Measurements from ENCODE around the gene DPCD.
"Not testable (repeated sequence)": the region's sequence is repeated elsewhere in the genome, so short reads cannot be mapped to it uniquely, and the experiment has no call there.

Gene DPCD

DNA sequence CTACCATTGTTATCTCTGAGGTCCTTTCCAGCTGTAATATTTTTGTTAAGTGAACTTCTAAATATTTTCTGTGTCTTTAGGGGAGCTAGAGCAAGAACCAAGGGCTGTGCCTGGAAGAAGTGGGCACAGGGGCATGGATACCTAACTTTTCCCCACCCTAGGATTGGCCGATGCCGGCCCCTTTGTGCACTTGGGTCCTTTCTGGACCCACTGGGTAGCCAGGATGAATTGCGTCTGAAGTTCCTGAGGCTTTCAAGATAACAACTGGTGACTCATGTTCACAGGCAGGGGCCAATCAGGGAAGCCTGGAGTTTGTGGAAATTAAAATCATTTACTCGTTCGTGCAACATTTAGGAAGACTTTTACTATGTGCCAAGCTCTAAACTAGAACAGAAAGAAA, 758 bp downstream of the DPCD start:
- DNase-seq = no peak

DNA sequence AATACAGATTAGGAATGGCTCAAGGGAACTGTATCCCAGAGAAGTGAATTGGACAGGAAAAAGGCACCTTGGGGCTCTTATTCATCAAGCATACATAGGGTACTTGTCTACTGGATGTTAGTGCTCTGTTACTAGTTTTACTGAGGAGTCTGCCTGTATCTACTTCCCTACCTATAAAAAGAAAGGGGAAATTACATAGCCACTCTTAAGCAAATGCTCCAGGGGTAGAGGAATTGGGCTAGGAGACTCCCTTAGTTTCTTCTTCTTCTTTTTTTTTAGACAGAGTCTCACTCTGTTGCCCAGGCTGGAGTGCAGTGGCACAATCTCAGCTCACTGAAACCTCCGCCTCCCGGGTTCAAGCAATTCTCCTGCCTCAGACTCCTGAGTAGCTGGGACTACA, 5.2 kb downstream of the DPCD start:
- DNase-seq = not testable (repeated sequence)

DNA sequence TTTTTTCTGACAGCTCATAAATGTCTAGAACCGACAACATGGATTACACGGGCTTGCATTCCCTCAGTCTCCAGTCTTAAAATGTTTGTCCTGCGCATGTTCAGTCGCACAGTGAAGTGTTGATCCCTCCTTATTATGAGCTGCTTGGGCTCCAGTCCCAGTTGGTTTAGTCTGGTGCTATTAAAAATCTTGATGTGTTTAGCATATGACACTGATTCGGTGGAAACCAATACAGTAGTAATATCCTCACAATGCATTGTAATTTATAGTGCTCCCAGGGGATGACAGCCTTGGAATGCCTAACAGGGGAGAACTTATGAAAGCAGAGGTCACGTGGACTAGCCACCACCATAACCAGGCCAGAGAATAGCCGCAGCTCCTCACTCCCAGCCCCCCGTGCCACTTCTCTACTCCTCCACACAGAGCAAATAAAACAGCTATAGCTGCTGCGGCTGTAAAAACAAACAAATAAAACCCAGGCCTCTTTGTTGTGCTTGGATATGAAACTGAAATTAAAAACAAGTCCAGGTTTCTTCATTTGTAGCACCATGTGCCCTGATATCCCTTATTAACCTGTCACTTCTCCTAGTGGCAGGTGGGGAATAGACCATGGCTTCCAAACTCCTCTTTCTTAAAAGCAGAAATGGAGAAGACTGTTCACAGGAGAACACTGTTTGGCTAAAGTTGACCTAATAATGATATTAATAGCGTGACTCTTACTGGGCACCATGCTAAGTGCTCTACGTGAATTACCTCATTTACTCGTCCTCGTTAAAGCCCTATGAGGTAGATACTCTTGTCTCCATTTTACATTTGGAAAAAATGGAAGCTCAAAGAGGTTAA, 7.7 kb downstream of the DPCD start:
- DNase-seq = no peak

DNA sequence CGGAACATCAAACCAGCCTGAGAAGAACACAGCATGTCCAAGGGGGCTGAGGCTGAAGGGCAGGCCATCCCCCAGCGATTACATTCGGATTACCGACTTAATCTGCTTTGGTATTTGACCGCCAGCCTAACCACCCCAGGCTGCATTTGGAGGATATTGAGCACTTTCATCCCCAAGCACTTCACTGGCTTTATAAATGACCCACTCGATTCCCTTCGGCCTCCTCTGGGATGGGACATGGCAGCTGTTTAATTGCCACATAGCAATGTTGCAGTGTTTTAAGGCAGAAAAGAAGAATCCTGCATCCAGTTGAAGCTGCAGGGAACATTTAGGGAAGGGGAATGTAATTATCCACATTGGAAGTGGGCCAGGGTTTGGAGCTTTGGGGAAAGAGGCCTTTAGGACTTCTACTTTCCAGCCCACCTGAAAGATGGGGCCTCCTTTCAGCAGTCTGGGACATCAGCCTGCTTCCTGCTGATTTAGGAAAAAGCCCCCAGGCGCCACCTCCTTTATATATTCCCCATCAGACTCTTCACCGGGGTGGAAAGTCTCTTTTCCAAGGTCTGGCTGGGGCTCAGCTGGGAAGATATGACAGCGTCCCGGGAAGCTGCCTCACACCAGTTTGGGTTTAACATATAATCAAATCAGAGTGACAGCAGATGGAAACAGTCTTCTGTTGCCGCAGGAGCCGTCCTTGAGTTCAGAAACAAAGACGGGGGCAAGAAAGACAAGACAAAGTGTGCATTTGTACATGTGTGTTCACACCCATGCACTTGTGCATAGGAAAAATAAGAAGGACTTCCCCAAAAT, 9.2 kb downstream of the DPCD start:
- no peak for DNase-seq

DNA sequence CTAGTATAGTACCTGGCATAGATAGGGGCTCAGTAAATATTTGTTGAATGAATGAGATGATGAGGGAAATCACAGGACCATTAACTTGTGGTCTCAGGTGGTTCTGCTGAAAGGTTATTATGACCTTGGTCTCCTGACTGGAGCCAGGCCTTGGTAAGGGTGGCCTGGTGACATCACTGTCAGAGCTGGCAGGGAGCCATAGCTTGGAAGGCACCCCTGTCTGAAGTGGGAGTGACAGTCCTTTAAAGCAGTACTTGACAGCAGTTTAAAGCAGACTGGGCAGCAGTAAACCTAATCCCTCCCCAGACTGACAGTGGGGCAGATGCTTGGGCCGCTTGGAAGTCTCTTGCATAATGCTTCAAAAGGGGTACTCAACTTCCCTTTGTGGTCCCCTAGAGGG, 13.4 kb downstream of the DPCD start:
- DNase-seq = no peak

DNA sequence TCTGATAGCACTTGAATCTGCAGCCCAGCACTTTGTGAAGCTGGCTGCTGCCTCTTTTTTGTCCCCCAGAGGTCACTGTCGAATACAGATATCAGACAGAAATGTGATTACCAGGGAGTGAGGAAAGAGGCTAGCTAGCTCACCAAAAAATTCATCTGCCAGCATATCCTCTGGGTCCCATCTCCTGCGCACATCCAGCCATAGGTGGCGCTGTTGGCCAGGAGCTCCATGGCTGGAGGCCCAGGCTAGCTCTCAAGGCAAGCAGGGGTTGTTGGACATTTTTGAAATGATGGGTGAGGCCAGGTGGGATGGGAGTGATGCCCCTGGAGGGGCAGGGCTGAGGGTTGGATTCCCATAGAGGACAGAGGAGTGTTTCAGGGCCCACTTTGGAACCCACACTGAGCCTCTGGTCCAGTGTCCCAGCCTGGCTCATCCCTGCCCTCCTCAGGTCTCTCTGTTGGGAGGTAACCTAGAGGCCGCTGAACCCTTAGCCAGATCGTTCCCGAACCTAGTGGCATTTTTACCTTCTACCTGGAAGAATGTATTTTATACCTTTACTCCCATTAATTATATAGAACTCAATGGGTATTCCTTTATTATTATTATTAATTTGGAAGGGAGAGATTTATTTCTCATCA, 14.8 kb downstream of the DPCD start:
- peak; percentile 37 to 38 for DNase-seq

DNA sequence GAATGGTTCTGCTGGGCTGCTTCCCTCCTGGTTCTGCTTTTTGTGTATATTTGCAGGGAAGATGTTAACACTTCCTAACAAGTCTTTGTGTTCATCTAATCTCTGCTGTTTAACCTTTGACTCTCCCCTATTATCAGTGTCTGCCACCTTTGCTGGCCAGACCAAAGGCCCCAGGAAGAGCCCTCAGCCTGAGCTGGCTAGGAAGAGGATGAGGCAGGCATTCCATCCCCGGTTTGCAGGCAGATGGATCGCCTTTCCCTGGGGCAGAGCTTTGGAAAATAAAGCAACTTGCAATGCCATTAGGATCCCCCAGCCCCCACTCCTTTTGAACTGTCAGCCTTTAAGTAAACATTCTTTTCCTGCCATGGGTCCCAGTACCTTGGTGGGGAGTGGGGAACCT, 19.0 kb downstream of the DPCD start:
- no peak for DNase-seq

DNA sequence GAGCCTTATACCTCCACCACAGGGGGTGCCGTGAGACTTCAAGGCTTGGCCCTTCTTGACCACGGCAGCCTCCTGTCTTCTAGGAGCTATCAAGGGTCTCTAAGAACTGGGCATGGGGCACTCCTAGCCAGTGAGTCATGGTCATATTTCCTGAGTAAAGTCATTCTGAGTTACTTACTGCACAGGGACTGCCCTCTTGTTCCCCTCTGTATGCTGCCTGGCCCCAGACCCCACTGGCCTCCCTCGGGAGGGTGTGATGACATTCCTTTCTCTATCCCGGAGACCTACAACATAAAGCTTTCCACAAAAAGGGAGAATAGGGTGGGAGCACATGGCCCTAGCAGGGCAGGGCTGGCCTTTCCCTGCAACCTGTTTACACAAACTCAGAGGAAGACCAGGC, 21.4 kb downstream of the DPCD start:
- no peak for DNase-seq

DNA sequence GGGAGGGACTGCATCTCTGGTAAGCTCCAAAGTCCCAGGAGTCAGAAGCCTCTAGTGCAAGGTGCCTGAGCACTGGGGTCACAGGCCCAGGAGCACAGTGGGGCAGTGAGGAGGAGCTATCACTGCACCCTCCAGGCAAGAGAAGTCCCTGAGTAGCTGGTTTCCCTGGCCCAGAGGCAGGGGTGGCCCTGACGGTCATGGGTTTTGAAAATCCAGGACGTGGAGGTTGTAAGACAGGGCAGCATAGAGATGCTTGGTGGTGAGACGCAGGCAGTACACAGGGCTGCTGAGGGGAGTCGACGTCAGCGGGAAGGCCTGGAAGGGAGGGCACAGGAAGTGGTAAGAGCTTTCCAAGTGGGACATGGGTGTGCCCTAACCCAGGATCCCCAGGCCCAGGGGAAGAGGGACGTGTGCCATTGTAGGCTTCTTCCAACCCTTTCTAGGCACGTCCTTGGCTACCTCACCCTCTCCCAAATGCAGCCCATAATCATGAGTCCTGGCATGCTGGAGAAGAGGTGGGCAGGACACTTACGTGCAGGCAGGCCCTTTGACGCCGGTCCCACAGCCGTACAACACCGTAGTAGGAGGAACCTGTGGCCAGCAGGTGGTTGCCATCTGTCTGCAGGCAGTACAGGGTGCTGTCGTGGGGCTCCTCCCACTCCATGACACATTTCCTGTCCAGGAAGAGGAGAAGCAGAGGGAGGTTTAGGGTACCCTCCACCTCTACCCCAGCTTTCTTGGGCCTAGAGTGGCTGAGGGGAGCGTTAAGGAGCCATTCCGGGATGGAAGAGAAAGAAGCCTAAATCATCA, 23.2 kb downstream of the DPCD start:
- DNase-seq = no peak

DNA sequence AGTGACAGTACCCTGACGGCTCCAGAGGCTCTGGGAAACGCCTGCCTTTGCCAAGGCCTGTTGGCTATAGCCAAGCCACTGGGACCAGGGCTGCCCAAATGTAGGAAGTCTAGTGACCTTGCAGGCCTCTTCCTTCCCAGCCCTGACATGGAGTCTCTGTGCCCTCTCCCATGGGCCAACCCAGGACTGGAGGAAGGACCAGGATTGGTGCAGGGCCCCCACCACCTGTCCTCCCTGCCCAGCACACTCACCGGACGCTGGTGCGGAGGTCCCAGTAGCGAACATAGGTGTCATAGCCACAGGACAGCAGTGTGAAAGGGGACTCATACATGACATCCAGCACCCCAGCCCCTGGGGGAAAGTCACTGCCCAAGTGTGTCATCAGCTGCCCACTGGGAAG, 24.0 kb downstream of the DPCD start:
- DNase-seq = no peak

DNA sequence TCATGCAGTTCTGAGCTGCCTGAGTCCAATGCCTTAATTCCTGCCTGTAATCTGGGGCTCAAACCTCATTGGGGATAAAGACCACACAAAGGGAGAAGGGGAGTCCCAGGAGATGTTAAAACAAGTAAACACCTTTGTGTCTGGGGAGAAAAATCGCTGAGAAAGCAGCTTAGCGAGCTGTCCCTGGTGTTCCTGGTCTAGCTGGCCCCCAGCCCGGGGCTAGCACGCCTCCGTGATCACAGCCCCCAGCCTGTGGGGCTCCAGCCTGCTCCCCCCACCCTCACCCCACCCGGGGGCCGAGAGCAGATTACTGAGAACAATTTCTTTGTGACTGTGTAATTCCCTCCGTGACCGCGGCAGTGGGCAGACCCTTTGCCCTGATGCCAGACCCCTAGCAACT, 24.8 kb downstream of the DPCD start:
- no peak for DNase-seq

DNA sequence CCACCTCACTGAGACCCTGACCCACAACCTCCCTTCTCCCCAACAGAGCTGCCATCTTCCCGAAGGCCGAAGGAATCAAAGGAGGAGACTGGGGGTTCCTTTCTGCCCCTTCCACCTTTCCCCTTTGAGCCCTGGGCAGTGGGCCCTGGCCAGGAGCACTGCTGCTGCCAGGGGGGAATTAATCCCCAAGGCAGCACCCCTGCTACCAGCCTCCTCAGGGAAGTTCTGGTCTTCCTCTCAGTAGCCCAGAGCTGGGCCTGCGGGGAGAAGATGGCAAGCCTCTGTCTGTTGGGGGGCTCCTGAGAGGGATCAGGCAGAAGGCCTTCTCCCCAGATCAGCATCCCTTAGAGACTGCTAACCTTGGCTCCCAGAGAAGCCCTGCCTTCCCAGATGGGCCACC, 25.5 kb downstream of the DPCD start:
- no peak for DNase-seq

DNA sequence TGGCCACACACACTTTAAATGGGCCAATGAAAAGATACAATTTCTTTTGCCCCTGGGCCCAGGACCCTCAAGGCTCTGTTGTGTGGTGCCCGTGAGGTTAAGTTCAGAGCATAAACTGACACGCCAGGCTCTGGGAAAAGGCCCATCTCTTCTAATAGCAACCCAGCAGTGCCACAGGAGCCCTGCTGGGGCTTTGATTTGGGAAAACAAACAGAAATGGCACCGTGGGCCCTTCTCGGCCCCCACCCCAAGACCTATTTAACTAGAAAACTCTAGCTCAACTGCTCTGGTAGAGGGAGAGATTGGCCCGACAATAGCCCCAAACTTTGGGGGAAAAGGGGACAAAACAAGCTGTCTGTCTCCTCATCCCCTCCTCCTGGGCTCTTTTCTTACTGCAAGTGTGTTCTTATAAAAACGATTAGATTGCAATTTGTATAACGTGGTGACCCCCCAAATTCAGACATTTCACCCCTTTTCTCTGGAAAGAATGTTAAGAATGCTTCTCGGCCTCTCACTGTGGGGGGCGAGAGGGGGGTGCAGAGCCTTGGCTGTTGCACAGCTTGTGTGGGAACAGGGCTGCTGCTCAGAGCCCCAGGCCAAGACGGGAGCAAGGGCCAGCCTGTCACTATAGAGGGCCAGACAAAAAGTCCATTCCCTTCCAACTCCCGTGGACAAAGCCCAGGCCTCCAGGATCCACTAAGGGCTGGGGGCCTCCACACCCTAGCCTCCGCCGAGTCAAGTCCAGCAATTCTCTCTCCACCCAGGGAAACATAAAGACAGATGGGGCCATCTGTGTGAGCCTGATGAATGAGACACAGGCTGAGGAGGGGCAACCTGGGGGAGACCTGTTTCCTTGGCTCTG, 26.8 kb downstream of the DPCD start:
- DNase-seq = no peak

DNA sequence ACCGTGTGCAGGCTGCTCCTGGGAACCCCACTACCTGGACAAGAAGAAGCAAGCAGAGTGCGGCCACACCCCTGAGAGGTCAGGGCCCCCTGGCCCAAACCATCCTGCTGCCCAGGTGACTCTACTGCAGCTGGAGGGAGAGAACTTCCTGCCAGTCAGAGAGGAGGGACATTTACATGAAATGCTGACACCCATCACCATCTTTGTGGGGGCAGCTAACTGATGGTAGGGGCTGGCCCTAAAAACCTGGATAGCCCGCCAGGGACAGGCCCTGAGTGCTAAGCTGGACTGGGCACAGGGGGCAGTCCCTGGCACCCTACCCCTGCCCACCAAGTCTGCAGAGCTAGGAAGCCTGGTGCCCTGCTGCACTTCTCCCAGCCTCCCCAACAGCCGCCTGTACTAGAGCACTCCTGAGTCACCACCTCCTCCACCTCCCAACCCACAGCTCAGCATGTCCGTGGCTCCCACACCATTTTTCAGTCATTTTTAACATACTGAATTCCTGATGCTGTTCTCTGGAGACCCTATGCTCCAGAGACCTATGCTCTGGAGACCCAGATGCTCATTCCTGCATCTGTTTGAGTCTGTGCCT, 27.5 kb downstream of the DPCD start:
- no peak for DNase-seq

DNA sequence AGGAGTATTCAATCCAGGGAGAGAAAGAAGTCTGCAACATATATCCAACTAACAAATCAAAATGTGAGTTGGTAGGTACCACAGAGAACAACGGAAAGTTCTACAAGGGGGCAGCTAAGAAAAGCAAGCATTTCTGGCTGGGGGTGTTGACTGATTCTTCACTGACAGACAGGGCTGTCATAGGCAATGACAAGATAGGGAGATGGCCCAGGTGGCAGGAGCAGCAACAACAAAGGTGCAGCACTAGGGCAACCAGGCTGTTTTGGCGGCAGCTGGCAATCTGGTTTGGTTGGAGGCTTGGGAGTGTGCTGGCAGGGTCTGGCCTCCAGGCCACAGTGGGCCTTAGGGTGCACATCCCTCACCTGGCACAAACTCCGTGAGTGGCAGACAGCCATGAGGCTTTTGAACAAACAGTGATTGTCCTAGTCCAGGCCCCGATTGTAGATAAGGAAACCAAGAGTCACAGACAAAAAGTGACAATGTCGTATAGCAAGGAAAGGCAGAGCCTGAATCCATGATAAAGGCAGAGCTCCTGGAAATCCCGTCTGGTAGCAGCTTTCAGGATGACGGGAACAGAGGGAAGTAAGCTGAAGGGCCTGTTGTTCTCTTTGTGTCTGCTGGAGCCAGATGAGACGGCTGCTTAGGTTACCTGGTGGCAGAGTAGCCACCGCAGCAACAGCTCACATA, 28.4 kb downstream of the DPCD start:
- no peak for DNase-seq

DNA sequence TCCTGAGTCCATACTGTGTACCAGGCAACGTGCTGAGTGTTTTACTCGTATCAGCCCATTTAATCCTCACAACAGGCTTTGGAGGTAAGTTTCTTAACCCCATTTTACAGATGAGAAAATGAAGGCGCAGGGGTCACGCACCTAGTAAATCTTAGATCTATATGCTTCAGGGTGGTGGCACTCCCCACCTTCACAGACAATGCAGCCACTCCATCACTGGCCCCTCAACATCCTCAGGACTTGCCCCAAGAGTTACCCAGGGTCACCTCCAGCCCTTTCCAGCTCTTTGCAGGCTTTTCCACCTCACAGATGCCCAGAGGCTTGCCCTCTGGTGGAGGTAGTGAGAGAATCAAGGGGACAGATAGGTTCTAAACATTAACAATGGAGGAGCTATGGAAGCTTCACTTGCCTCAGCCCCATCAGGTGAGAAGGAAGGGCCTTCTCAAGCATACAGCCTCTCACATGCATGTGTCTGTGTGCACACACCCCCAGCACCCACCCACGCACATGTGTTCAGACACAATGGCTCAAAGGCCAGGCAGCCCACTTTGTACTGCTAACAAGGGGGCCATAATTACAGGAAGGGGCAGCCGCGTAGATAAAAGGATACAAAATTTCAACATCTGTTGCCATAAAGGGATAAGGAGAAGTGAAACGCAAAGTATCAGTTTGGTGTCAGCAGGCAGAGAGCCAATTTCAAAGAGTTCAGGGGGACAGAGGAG, 29.1 kb downstream of the DPCD start:
- DNase-seq = no peak

DNA sequence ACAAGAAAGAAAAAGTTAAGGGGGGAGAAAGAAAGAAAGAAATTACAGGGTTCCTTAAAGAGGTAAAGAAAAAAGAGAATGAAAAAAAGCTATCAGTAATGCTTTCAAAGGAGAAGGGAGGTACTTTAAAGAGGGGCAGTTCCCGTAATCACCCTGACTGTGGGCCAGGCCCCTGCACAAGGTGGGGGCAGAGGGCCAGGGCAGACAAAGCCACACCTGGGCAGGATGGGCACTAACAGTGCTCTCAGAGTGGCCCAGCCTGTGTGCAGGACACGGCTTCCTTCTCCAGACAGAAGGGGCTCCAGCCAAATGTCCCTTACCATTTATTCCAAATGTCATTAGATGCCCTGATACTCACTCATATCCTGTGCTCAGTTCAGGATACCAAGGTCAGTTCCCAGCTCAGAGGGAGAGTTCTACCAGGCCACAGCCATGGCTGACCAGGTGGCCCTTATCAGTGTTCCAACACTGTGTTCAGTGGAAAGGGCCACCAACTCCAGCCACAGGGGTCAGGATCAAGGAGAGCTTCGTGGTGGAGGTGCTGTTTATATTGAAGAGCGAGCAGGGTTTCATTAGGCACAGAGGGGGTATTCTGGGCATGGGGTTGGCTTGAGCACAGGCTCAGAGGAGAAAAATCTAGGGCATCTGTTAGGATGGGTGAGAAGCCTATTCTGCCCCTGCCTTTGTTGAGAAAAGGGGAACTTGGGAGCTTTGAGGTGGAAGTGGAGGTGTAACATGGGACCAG, 29.9 kb downstream of the DPCD start:
- no peak for DNase-seq

DNA sequence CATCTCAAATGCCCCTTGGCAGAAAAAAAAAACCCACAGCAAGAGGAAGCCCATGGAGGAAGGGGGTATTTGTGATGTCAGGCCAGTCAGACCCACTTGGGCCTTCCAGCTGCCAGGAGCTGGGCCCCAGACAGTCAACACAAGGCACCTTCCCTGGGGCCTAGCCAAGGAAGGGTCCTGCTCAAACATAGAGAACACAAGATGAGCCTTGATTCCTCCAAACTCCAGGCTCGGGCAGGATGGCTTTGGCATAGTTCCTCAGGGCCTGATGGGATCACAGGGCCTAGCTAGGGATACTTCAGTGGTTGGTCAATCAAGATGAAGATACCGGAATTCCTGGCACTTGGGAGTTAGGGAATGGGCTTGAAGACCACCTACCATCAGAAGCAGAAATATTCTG, 30.8 kb downstream of the DPCD start:
- DNase-seq = no peak

DNA sequence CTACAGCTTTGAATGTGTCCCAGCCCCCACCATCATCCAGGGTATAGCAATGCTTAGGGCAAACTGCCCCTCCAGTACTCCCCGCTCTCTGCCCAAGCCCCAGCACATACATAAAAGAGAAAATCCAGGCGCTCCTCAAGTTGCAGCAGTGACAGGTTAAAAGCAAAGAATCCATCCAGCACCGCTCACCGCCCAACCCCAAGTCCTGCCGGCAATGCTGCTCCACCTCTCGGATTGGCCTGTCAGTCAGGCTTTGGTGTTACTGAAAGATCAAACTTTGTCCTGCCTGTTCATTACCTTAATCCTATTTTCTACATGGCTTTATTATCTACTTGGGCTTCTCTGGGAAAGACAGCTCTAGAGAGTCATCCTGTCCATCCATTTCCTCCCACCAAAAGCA, 31.9 kb downstream of the DPCD start:
- DNase-seq = no peak

DNA sequence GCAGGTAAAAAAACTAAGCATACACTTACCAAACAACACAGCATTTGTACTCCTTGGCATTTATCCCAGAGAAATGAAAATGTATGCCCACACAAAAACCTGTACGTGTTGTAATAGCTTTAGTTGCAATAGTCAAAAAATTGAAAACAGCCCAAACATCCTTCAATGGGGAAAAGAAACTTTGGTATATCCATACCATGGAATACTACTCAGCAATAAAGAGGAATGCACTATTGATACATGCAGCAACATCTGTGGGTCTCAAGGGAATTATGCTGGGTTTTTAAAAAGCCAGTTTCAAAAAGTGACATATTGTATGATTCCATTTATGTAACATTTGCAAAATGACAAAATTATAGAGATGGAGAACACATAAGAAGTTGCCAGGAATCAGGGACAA, 35.4 kb downstream of the DPCD start:
- no peak for DNase-seq

All from NCI-H2081 (cell line).